T1000 (cell line): ENCODE measurements around the gene AQP3.
"Not testable (repeated sequence)": the region's sequence is repeated elsewhere in the genome, so short reads cannot be mapped to it uniquely, and the experiment has no call there.

Experiments used
- DNase-seq: peaks from one replicate; lab custom pipeline; 2025; ENCODE audit warnings: mixed read lengths; lab: John Stamatoyannopoulos, UW

Gene AQP3

DNA sequence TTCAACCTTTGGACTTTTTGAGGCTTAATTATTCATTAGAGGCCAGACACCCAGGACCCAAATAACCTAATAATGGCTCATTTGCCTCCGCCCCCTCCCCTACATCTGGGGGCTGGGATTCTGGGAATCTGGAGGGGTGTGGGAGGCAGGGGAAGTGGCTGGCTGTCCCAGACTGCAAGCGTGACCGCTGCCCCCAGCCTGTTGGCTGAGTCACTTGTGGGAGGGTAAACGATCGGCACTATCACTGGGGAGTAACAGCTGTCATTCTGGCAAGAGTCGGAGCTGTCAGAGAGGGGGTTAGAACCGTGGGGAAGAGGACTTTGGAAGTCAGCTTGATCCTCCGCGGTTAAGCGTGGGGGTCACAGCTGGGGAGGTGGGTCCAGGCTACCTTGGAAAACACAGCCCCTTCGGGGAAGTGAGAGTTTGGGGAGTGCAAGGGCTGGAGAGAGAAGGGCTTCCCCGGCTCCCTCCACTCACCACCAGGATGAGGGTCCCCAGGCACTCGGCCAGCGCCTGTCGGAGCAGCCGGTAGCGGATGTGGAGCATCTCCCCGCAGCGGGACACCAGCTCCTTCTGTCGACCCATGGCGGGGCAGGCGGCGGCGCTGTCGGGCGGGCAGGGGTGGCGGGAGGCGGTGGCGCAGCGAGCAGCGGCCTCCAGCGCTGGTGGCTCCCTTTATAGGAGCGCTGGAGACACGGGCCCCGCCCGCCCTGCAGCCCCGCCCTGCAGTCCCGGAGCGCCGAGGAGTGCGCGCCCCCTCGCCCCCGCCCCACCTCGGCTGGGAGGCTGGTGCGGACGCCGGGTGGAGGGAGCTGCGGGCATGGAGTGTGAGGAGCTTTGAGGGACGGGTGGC is at the start of gene AQP3:
Gene AQP3, minus strand, starts transcription at position 648 of the 853 bp plus-strand sequence. Its CDS starts 63 bp downstream, at position 585.
- no peak for DNase-seq

DNA sequence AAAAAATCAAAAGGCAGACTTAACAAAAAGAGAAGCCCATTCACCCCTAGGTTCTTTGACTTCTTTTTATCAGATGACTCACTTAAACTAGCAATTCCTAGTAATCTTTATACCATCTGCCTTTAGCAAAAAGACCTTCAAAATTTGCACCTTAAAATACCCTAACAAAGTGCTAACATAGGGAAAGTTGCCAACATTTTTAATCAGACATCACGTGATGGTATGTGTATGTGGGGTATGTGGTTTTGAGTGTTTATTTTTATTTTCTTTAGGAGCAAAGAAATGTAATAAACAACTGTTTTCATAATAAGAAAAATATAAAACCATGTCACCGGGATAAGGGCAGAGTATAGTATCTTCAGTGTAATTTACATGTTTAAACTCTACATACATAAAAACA is 46.4 kb upstream of the AQP3 start:
- not testable (repeated sequence) for DNase-seq

DNA sequence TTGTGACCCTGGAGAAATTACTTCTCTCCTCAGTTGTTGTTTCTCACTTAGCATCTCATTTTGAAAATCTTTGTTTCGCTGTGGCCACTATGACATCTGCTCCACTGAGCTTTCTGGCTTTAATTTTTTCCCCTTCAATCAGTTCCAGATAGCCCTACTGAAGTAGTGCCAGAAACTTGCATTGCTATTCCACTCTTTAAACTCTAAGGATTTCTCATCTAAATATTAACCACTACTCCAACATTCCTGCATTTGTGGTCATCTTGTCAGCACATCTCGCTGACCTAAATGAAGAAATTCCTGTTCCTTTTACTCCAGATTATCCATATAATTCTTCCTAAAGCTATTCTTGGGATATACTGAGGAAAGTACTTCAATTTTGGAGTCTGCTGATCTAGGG is 41.7 kb upstream of the AQP3 start:
- no peak for DNase-seq

DNA sequence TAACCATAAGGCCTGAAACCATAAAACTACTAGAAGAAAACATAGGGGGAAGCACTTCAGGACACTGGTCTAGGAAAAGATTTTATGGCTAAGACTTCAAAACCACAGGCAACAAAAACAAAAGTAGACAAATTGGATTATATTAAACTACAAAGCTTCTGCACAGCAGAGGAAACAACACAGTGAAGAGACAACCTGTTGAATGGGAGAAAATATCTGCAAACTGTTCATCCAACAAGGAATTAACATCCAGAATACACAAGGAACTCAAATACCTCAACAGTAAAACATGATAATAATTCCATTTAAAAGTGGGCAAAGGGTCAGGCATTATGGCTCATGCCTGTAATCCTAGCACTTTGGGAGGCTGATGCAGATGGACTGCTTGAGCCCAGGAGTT is 37.9 kb upstream of the AQP3 start:
- not testable (repeated sequence) for DNase-seq

DNA sequence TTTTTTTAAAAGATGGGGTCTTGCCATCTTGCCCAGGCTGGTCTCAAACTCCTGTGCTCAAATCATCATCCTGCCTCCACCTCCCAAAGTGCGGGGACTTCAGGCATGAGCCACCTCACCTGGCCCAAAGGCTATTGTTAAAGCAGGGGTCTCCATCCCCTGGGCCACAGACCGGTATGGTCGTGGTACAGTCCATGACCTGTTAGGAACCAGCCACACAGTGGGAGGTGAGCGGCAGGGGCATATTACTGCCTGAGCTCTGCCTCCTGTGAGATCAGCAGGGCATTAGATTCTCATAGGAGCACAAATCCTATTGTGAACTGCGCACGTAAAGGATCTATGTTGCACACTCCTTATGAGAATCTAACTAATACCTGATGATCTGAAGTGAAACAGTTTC is 33.6 kb upstream of the AQP3 start:
- DNase-seq = no peak

DNA sequence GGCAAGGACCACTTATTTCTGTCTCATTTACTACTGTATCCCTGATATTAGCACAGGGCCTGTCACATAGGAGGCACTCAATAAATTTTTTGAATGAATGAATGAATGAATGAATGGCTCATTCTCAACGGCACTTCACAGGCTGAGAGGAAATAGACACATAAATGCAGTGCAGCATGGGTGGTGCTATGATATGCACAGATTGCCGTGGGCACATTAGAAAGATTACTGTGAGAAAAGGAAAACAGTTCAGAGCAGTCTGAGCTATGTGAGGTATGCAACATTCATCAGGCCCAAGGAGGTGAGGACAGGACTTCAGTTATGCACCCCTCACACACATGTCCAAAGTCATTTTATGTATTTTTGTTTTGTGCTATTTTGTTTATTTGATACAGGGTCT is 32.7 kb upstream of the AQP3 start:
- DNase-seq = no peak

DNA sequence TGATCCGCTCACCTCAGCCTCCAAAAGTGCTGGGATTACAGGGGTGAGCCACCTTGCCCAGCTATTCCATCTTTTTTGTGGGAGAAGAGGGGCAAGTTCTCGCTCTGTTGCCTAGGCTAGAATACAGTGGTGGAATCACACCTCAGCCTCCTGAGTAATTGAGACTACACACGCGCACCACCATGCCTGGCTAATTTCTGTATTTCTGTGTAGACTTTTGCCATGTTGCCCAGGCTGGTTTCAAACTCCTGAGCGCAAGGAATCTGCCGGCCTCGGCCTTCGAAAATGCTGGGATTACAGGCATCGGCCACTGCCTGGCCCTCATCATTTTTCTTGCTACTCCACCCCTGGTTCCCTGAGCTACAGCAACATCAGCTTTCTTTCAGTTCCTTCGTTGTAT is 29.1 kb upstream of the AQP3 start:
- no peak for DNase-seq

DNA sequence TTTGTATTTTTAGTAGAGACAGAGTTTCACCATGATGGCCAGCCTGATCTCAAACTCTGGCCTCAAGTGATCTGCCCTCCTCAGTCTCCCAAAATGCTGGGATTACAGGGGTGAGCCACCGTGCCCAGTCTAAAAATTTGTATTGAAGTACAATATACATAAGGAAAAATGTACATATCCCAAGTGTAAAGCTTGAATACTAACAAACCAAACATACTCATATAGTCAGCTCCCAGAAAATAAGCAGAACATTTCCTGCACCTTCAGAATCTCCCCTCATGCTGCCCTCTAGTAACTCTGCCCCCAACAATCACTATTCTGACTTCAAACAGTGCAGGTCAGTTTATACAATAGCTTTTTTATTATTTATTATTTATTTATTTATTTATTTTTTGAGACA is 28.0 kb upstream of the AQP3 start:
- no peak for DNase-seq

DNA sequence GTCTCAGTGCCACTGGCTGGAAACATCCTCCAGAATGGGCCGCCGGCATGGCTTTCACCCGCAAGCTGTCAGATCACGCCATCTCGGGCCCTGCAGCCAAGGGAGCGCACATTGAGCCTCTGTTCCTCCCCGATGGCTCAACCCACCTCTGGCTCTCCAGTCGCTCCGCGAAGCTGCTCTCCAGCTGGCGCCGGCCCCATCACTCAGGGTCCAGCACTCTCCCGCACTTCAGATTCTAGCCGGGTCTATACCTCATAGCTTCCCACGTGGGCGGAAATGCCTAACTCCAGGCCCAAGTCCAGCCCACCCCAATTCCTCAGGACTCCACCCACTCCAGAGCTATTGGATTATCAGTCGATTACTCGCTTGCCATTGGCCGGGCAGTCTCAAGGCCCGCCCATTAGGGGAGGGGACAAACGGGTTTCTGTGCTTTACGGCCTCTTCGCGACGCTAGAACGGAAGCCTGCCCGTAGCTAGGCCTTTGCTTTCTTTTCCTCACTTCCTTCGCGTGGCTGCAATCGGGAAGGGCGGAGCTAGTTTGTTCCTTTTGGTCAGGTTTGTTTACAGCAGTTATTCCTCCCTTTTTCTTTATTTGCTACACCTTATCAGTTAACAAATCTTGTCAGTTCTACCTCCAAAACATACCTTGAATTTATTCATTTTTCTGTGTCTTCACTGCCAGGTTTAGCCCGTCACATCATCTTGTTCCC is 26.4 kb upstream of the AQP3 start, which contains the start of gene NOL6:
Gene NOL6, minus strand, starts transcription at position 282 of the 710 bp plus-strand sequence. Its CDS starts 82 bp downstream, at position 200.
- peak; percentile 92 for DNase-seq

DNA sequence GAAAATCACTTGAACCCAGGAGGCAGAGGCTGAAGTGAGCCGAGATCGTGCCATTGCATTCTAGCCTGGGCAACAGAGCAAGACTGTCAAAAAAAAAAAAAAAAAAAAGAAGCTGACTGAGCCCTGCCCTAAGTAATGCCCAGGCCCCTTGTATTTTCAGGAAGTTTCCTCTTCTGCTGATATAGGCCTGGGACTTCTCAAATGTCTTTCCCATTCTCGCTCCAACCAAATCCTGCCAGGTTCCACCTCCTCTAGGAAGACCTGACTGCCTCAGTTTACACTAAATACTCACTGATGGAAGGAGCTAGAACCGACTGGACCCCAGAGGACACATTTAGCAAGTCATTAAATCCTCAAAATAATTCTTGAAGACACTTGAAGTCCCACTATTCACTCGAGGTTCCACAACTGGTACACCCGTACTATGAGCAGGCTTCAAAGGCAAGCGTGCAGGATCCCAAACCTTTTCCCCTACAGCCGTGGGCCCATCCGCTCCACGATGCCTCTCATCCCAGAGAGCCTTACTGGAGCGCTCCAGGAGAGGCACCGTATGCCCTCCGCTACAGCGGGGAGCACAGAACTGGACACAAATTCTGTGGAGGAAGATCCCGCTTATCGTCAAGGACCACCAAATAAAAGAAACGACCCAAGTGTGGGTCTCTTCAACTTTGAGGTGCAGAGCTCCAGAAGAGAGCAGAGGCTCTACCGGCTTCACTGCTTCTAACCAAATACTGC is 25.7 kb upstream of the AQP3 start:
- no peak for DNase-seq

DNA sequence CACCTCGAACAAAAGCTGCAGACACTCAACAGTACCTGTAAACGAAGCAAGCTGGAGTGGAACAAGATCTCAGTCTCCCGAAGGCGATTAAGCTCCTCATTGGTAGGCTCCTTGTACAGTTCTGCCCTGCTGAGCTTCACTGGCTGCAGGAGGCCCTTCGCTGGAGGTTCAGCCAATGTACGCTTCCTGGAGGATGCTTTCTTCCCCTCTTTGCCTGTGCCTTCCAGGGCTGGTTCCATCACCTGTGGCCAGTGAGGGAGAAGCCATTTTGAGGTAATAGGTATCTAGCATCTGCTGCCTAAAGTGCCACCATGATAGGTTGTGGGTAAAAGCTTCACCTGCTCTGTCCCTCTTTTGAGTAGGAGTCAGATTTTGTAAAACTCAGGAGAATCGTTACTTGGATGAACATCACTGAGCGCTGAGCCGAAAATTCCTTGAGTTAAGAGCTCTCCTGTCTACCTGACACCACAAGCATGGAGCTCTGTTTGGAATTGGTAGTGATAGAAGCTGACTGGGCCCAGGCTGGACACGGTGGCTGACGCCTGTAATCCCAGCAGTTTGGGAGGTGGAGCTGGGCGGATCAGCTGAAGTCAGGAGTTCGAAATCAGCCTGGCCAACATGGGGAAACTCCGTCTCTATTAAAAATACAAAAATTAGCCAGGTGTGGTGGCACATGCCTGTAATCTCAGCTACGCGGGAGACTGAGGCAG is 24.9 kb upstream of the AQP3 start:
- DNase-seq = no peak

DNA sequence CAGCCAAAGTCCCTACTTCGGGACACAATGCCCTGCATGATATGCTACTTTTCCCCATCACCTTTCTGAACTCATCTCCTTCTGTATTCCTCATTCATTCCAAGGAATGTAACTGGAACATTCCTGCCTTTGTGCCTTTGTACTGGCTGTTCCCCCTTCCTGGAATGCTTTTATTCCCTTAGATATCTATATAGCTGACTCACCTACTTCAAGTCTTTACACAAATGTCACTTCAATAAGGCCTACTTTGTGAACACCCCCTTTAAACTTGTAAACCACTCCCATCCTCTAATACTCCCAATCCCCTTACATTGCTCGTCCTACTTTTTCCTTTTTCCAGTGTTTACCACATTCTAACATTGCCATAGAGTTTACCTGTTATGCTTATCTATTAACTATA is 24.0 kb upstream of the AQP3 start:
- no peak for DNase-seq

DNA sequence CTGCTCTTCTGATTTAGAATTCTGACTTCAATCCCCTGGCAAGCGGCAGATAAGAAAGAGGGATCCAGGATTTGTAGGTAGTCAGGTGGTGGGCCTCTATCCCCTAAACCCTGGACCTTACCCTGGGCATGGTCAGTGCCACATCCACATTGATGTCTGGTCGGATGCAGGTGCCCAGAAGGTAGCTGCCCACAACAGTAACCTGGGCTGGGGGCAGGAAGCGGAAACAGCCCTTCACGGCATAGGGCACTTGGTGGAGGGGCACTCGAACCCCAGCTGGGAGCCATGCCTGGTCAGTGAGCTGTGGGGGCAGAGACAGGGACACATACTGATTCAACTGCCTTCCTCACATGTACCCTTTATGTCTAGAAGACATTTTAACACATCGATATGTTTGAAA is 22.5 kb upstream of the AQP3 start:
- no peak for DNase-seq

DNA sequence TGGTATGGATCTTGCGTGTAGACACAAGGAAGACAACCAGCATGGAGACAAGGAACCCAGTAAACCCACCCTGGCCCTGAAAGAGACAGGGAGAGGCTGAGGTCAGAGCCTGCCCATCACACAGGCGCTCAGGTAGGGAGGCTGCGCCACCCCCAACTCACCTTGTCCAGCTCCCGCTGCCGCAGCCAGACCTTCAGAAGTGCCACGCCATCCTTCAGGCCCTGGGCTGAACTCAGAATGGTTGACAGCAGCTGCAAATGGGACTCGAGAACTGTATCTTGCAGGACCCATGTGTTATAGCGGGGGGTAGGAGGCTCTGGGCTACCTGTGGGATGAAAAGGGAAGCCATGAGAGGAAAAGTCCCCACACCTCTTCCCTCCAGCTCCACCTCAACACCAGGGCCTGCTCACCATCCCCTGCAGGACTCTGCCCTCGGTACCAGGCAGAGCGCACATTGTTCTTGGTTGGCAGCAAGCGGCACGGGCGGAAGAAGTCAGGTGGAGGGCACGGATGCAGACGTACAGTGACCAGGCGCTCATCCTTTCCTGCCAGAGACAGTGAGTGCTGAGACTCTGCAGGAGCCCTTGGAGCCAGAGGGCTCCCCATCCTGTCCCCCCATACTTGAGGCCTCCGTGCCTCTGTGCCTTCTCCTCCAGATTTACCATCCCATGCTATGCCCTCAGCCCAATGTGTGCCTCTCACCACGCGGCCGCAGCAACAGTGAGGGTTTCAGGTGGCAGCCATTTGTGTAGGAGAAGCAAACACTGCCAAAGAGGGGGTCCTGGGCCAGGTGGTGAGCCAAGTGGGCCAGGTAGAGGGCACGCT is 21.6 kb upstream of the AQP3 start:
- DNase-seq = no peak

DNA sequence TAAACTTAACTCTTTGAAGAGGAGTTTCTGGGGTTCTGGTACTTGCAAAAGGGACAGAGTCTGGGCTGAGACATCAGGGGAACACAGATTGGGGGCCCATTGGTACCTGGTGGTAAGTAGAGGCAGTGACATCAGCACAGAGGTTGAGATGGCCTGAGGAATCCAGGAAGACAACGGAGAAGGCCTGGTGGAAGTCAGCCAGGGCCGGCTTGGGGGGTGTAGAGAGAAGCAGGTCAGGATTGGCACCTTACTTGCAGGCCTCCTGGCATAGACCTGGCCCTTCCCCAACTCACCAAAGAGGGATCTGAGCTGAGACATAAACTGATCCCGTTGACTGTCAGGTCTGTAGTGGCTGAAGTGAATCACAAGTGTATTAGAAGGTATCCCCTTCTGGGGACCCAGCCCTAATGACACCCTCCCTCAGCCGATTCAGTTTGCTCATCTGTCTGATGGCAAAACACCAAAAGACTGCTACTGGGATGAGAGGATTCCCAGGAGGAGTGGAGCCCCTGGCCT is 20.9 kb upstream of the AQP3 start:
- no peak for DNase-seq

DNA sequence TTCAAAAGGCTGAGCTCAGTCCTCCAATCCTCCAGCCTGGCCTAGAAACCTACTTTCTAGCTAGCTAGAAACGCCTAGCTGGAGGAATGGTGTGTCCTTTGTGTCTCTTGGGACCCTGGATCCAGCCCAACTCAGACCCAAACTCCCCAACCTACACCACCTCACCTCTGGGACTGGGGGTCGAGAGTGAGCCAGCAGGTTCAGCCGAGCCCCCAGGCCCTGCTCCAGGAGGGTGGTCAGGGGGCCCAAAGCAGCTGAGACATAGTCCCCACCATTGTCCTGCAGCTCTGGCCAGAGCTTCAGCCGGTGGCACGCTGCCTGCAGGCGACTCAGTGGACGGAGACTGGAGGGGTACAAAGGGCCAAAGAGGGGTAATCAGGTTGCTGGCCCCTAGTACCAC is 20.1 kb upstream of the AQP3 start:
- no peak for DNase-seq

DNA sequence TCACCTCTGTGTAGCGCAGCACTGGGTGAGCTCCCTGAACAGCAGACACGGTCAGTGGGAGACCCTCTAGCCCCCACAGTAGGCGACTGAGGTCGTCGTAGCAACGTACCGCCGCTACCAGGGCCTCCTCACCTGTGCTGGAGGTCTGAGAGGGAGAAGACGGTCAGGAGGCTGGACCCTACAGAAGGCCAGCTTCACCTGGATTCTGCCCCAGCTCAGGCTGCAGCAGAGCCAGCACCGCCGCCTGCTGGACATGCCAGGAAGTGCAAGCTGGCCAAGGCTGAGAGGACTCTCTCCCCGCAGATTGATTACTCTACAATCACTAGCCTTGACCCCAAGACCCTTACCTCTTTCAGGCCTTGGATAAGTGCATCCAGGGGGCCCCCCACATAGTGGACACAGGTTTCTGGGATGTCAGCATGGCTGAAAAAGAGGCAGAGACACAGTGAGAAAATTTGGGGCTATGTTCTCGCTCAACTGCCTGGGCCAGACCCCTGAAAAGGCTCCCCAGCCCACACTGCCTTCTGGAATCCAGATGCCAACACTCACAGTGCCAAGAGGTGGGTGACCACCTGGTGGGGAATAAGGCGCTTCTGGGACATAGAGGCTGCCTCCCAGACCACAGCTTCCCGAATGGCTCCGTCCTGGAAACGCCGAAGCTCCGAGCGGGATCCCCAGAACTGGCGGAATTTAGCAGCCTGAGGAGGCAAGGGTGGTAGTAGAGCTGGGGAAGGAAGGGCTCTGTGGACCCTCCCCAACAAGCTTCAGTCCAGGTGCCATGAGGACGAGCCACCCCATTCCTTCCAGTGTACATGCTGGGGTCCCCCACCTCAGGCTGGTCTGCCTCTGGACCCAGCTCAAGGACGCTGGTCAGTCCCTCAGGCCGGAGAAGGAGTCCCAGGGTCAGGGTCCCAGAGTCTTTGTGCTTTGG is 19.4 kb upstream of the AQP3 start:
- DNase-seq = no peak

DNA sequence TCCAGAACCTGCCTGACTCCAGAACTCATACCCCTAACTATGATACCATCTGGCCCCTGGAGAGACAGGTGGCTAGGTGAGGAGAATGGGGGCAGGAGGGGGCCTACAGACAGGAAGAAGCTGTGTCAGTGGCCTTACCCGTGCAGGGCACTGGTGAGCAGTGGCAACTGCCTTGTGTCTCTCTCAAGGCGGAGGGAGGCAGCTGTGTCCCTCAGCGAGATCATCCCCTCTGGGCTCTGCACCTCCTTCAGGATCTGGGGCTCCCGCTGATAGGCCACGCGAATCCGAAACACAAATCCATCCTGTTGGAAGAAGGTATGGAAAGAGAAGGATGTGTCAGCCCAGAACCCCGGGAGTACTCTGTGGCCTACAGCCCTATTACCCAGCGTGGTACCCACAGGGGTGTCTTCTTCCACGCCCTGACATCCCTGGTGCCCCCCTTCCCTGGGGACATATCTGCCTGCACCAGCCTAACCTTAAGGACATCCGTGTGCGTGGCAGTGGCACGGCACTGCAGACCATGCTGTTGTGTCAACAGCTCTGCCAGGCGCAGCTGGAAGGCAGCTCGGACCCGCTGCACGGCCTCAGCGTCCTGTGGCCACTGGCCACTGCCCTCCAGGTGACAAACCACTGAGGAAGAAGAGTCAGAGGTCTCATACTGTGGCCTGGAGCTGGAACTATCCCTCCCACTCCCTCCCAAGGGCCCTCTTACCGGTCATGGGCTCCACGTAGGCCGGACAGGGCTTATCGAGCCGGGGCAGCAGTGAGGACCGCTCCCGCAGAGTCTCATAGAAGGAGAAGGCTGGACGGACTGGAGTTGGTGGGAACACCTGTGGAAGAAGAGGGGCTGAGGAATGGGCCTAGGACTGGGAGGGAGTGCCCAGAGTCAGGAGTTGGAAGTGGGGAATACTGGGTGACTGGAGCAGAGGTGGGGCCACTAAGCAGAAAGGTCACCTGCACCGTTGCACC is 18.5 kb upstream of the AQP3 start:
- no peak for DNase-seq

DNA sequence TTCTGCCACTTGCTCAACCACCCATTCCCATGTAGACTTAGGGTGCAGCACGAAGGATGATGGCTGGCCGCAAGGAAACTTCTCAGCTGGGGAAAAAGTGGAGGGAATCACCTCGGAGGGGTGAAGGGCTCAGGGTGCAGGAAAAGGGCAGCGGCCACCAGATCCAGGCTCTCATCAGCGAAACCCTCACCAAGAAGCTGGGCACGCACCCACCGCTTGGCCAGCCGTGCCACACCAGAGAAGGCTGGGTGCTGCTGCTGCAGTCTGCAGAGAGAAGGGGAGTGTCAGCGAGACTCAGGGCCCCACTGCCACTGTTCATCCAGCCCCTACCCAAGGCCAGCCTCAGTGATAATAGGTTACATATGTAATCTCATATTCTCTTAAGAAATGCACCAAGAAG is 17.7 kb upstream of the AQP3 start:
- DNase-seq = no peak
